Endothelial cell of umbilical vein (primary cell): ENCODE measurements around the gene INTS4.

Source experiments
- EZH2 ChIP-seq: IDR thresholded peaks from 2 replicates; pipeline ENCODE4 v1.6.1; 2012; ENCODE audit warnings: borderline replicate concordance, low read depth, mild to moderate bottlenecking, moderate library complexity, low read length, inconsistent platforms; ENCODE audit not compliant: severe bottlenecking
- JUN ChIP-seq: IDR thresholded peaks from 2 replicates; pipeline ENCODE4 v1.6.1; 2011; ENCODE audit warnings: borderline replicate concordance, low read depth; ENCODE audit not compliant: insufficient read length, insufficient read depth
- MYC ChIP-seq: IDR thresholded peaks from one replicate; pipeline ENCODE4 v1.6.1; 2011; ENCODE audit warnings: mild to moderate bottlenecking, low read depth, low read length
- POLR2A ChIP-seq: IDR thresholded peaks from 2 replicates; pipeline ENCODE4 v1.6.1; 2012; ENCODE audit warnings: low read depth, mild to moderate bottlenecking, control low read depth, low read length
- POLR2AphosphoS5 ChIP-seq: IDR thresholded peaks from 2 replicates; pipeline ENCODE4 v1.6.1; 2012; ENCODE audit warnings: low read depth, mild to moderate bottlenecking, control low read depth, low read length, moderate library complexity; ENCODE audit not compliant: insufficient read depth
- TF ChIP-seq, protein P1 (sequence below), 2 donors: IDR thresholded peaks; 1 replicate in 1 of 2; 2 replicates in 1 of 2; pipeline ENCODE4 v1.5.1; 2011; ENCODE audit warnings: low read length in 2 of 2, mild to moderate bottlenecking in 2 of 2, moderate library complexity in 2 of 2, control low read depth in 1 of 2, inconsistent platforms in 1 of 2, low read depth in 1 of 2; ENCODE audit not compliant: insufficient read depth in 1 of 2; ENCODE audit errors: extremely low read depth in 1 of 2

DNA sequence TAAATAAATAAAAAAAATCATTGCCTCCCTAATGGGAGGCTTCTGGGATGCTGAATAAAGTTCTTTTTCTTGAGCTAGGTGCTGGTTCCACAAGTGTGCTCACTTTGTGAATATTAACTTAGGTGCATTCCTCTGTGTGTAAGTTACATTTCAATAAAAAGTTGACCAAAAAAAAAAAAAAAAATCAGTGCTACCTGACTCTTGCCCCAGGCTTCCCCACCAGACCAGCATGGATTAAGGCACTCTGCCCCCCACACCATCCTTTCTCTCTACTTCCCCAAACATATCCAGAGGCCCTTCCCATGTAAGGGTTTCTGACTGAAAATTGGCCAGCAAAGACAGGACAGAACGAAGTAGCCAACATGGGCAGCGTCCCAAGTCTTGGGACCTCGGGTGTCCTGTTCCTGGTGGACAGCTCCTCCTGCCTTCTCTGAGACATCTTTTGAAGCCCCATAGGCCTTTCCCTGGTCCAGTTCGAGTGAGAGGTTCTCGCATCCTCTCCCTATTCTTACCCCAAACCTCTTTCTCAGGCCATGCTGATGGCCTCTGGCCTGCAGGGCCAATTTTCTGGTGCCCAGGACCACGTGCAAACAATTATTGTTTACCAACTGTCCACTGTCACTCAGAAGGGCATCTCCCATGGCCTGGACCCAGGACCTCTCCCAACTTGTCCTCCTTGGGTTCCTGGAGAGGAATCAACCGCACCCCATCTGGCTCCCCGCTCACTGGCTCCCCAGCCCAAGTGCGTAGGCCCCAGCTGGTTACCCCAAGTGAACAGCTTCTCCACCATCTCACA lies 43.6 kb upstream of the INTS4 start:
- no peak for TF ChIP-seq EZH2
- TF ChIP-seq, protein P1, sequence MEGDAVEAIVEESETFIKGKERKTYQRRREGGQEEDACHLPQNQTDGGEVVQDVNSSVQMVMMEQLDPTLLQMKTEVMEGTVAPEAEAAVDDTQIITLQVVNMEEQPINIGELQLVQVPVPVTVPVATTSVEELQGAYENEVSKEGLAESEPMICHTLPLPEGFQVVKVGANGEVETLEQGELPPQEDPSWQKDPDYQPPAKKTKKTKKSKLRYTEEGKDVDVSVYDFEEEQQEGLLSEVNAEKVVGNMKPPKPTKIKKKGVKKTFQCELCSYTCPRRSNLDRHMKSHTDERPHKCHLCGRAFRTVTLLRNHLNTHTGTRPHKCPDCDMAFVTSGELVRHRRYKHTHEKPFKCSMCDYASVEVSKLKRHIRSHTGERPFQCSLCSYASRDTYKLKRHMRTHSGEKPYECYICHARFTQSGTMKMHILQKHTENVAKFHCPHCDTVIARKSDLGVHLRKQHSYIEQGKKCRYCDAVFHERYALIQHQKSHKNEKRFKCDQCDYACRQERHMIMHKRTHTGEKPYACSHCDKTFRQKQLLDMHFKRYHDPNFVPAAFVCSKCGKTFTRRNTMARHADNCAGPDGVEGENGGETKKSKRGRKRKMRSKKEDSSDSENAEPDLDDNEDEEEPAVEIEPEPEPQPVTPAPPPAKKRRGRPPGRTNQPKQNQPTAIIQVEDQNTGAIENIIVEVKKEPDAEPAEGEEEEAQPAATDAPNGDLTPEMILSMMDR (IDR thresholded peaks at IDR 0.05; ENCODE audit: extremely low read depth in 1 of 2, insufficient read depth in 1 of 2, low read depth in 1 of 2, low read length in 2 of 2) = no peak
- TF ChIP-seq POLR2A = no peak
- TF ChIP-seq POLR2AphosphoS5 = no peak
- no peak for TF ChIP-seq JUN
- TF ChIP-seq MYC = no peak
